Measurements from ENCODE around the gene NFIA. TPM values are rescaled to one million over a fixed set of nuclear protein-coding genes. Genes with fewer than 3 reads are reported as not detected.

The NFIA gene
- total and polyA plus RNA-seq, 9 of the 15 experiments (the other 6 are each of a cell fraction or from before 2014, with no cell fraction given) = 5.3 to 24.9 (median 9.8) TPM

GRCh38 chr1:61167309-61167708 lies 84.9 kb downstream of the NFIA start:
- CTCF ChIA-PET (ENCODE audit: low intra/inter-chr PET ratio) = no interaction called here

More at GRCh38 chr1:61167309-61167708, 84.9 kb downstream of the NFIA start:
- Histone ChIP-seq H2AFZ (ENCODE audit: low read depth, low read length) (no peak overlapping the region), H4K20me1 (replicated peaks; ENCODE audit: control insufficient read depth, insufficient read depth, low read length) (no peaks in the 10 kb centered on the region), H3K27ac (ENCODE audit: extremely low read depth, low read depth, low read length) (no peak overlapping the region), H3K4me2 (ENCODE audit: insufficient read depth, low read length) (no peak overlapping the region), H3K9me1 (ENCODE audit: control insufficient read depth, insufficient read depth, low read length) (no peaks in the 10 kb centered on the region), H3K36me3 (ENCODE audit: control insufficient read depth, insufficient read depth, low read length) (peaks cover 4% of the 10 kb centered on the region; the same call in 2 of the 3 replicates), H3K9me3 (replicated peaks; ENCODE audit: control insufficient read depth, insufficient read depth, low read depth, low read length) (no peaks in the 10 kb centered on the region), H3K27me3 (ENCODE audit: control insufficient read depth in 2 of 2, insufficient read depth in 2 of 2, low read length in 2 of 2) (no peaks in the 10 kb centered on the region), H3K4me1 (replicated peaks in 1 of 2; ENCODE audit: control insufficient read depth in 2 of 2, insufficient read depth in 2 of 2, low read length in 2 of 2) (peaks cover 0 to 52% of the 10 kb centered on the region in 2 experiments; a peak in 4 of 5 replicates), H3K9ac (ENCODE audit: insufficient read depth in 1 of 2, low read depth in 2 of 2, low read length in 2 of 2) (no peak overlapping the region), H3K79me2 (ENCODE audit: control insufficient read depth, insufficient read depth, low read length) (peaks cover 86% of the 10 kb centered on the region), H3K4me3 (no peak overlapping the region)
- POLR2A ChIA-PET = interaction anchor here (0.7 to 3.7 kb wide), 3 partner anchors 9 to 119 kb away, joined by 3 to 25 read pairs (median 5); no protein-coding TSS in a partner anchor
- no peak for ATAC-seq
- no peak for FAIRE-seq
- no peak for DNase-seq (ENCODE audit: extremely low read depth in 1 of 4, low spot score in 3 of 4)
- in situ Hi-C loops (cut with MboI) = no loop called here
- intact Hi-C loops (cut with micrococcal nuclease) = no loop called here
- WGBS (ENCODE audit: insufficient coverage, low coverage, missing lambda C conversion rate) = 76% methylated on average over 1 of the region's 1 CpG
- no peak for TF ChIP-seq GABPA (tag; conservative IDR thresholded peaks at IDR 0.05; ENCODE audit: low read depth)
- TF ChIP-seq SETDB1 (IDR thresholded peaks at IDR 0.05; ENCODE audit: low read length) = no peak
- TF ChIP-seq, protein P1, sequence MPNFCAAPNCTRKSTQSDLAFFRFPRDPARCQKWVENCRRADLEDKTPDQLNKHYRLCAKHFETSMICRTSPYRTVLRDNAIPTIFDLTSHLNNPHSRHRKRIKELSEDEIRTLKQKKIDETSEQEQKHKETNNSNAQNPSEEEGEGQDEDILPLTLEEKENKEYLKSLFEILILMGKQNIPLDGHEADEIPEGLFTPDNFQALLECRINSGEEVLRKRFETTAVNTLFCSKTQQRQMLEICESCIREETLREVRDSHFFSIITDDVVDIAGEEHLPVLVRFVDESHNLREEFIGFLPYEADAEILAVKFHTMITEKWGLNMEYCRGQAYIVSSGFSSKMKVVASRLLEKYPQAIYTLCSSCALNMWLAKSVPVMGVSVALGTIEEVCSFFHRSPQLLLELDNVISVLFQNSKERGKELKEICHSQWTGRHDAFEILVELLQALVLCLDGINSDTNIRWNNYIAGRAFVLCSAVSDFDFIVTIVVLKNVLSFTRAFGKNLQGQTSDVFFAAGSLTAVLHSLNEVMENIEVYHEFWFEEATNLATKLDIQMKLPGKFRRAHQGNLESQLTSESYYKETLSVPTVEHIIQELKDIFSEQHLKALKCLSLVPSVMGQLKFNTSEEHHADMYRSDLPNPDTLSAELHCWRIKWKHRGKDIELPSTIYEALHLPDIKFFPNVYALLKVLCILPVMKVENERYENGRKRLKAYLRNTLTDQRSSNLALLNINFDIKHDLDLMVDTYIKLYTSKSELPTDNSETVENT (CRISPR knock-in tag; IDR thresholded peaks at IDR 0.05) = no peak
- no peak for TF ChIP-seq ZNF140 (CRISPR knock-in tag; IDR thresholded peaks at IDR 0.05)
- BruUV-seq (replicated peaks) = no TSS peak
